ENCODE results near the gene UBR7. TPM values are rescaled to one million over a fixed set of nuclear protein-coding genes. Genes with fewer than 3 reads are reported as not detected.

Gene UBR7
- polyA plus RNA-seq, 1 donor: 19.8 TPM

GRCh38 chr14:93186956-93187355, 20.1 kb upstream of the UBR7 start:
- Histone ChIP-seq H3K4me3 (ENCODE audit: low read length) (no peak overlapping the region), H3K4me1 (ENCODE audit: control insufficient read depth, insufficient read depth, low read length) (peaks cover 11% of the 10 kb centered on the region), H3K36me3 (ENCODE audit: control insufficient read depth, insufficient read depth, low read length) (peaks cover 18% of the 10 kb centered on the region), H3K9me3 (ENCODE audit: control insufficient read depth, low read depth, low read length) (no peaks in the 10 kb centered on the region), H3K27ac (ENCODE audit: low read length) (no peak overlapping the region), H3K27me3 (ENCODE audit: control insufficient read depth, insufficient read depth, low read length) (no peaks in the 10 kb centered on the region)
- no CpG with 5 or more reads among the region's 3 CpGs for WGBS (ENCODE audit: insufficient coverage, low lambda C conversion rate)
- no peak for DNase-seq

GRCh38 chr14:93195316-93195999, 11.6 kb upstream of the UBR7 start:
- Histone ChIP-seq H3K27ac (ENCODE audit: low read length) (peak overlapping the region; percentile 62), H3K4me1 (ENCODE audit: control insufficient read depth, insufficient read depth, low read length) (peaks cover 8% of the 10 kb centered on the region), H3K27me3 (ENCODE audit: control insufficient read depth, insufficient read depth, low read length) (no peaks in the 10 kb centered on the region), H3K9me3 (ENCODE audit: control insufficient read depth, low read depth, low read length) (no peaks in the 10 kb centered on the region), H3K36me3 (ENCODE audit: control insufficient read depth, insufficient read depth, low read length) (no peaks in the 10 kb centered on the region), H3K4me3 (ENCODE audit: low read length) (no peak overlapping the region)
- WGBS (ENCODE audit: insufficient coverage, low lambda C conversion rate): no CpG with 5 or more reads among the region's 1 CpG
- DNase-seq: peak in 1 of 2 donors; percentile 70

GRCh38 chr14:93199031-93199430, 8.0 kb upstream of the UBR7 start:
- no CpG with 5 or more reads among the region's 4 CpGs for WGBS (ENCODE audit: insufficient coverage, low lambda C conversion rate)
- H3K4me3 ChIP-seq (ENCODE audit: low read length): no peak overlapping the region
- DNase-seq: no peak

GRCh38 chr14:93200553-93200952, 6.5 kb upstream of the UBR7 start:
- H3K4me3 ChIP-seq (ENCODE audit: low read length): no peak overlapping the region
- H3K27me3 ChIP-seq (ENCODE audit: control insufficient read depth, insufficient read depth, low read length): no peaks in the 10 kb centered on the region
- no peak overlapping the region for H3K27ac ChIP-seq (ENCODE audit: low read length)
- peaks cover 3% of the 10 kb centered on the region for H3K4me1 ChIP-seq (ENCODE audit: control insufficient read depth, insufficient read depth, low read length)
- no peak for DNase-seq
- H3K36me3 ChIP-seq (ENCODE audit: control insufficient read depth, insufficient read depth, low read length): no peaks in the 10 kb centered on the region
- WGBS (ENCODE audit: insufficient coverage, low lambda C conversion rate): 100% methylated on average over 2 of the region's 5 CpGs
- no peaks in the 10 kb centered on the region for H3K9me3 ChIP-seq (ENCODE audit: control insufficient read depth, low read depth, low read length)

More at GRCh38 chr14:93199031-93199430, 8.0 kb upstream of the UBR7 start:
- no peaks in the 10 kb centered on the region for H3K9me3 ChIP-seq (ENCODE audit: control insufficient read depth, low read depth, low read length)
- H3K27ac ChIP-seq (ENCODE audit: low read length): no peak overlapping the region
- H3K36me3 ChIP-seq (ENCODE audit: control insufficient read depth, insufficient read depth, low read length): no peaks in the 10 kb centered on the region
- no peaks in the 10 kb centered on the region for H3K27me3 ChIP-seq (ENCODE audit: control insufficient read depth, insufficient read depth, low read length)
- H3K4me1 ChIP-seq (ENCODE audit: control insufficient read depth, insufficient read depth, low read length): peaks cover 8% of the 10 kb centered on the region

DNA sequence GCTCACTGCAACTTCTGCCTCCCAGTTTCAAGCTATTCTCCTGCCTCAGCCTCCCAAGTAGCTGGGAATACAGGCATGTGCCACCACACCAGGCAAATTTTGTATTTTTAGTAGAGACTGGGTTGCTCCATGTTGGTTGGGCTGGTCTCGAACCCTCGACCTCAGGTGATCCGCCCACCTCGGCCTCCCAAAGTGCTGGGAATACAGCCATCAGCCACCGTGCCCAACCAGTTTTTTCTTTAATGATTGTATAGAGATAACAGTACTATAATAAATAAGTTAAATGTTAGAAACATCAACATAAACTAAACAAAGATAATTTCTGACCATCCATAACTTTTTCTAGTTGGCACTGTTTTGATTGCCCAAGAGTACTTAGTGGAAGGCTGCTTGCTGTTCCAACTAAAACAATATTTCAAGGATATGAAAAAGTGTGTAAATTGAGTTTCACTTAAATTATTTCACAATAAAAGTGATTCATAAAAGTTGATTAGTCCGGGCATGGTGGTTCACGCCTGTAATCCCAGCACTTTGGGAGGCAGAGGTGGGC, 5.8 kb upstream of the UBR7 start:
- no peaks in the 10 kb centered on the region for H3K4me1 ChIP-seq (ENCODE audit: control insufficient read depth, insufficient read depth, low read length)
- no peak overlapping the region for H3K4me3 ChIP-seq (ENCODE audit: low read length)
- WGBS (ENCODE audit: insufficient coverage, low lambda C conversion rate): no CpG with 5 or more reads among the region's 7 CpGs
- H3K27ac ChIP-seq (ENCODE audit: low read length): no peak overlapping the region
- H3K9me3 ChIP-seq (ENCODE audit: control insufficient read depth, low read depth, low read length): no peaks in the 10 kb centered on the region
- H3K36me3 ChIP-seq (ENCODE audit: control insufficient read depth, insufficient read depth, low read length): no peaks in the 10 kb centered on the region
- no peaks in the 10 kb centered on the region for H3K27me3 ChIP-seq (ENCODE audit: control insufficient read depth, insufficient read depth, low read length)
- DNase-seq: no peak

- H3K4me1 ChIP-seq (ENCODE audit: control insufficient read depth, insufficient read depth, low read length): no peaks in the 10 kb centered on the region
- no peaks in the 10 kb centered on the region for H3K9me3 ChIP-seq (ENCODE audit: control insufficient read depth, low read depth, low read length)
- WGBS (ENCODE audit: insufficient coverage, low lambda C conversion rate): 4% methylated on average over 3 of the region's 23 CpGs
- no peaks in the 10 kb centered on the region for H3K27me3 ChIP-seq (ENCODE audit: control insufficient read depth, insufficient read depth, low read length)
- DNase-seq: peak in 1 of 2 donors; percentile 42
- peak overlapping the region; percentile 77 for H3K4me3 ChIP-seq (ENCODE audit: low read length)
- H3K27ac ChIP-seq (ENCODE audit: low read length): peak overlapping the region; percentile 72
- H3K36me3 ChIP-seq (ENCODE audit: control insufficient read depth, insufficient read depth, low read length): peaks cover 7% of the 10 kb centered on the region
Measured at GRCh38 chr14:93207468-93208308, 632 bp downstream of the UBR7 start.

GRCh38 chr14:93212432-93212831, 5.4 kb downstream of the UBR7 start:
- H3K4me1 ChIP-seq (ENCODE audit: control insufficient read depth, insufficient read depth, low read length): no peaks in the 10 kb centered on the region
- no peaks in the 10 kb centered on the region for H3K27me3 ChIP-seq (ENCODE audit: control insufficient read depth, insufficient read depth, low read length)
- peaks cover 38% of the 10 kb centered on the region for H3K36me3 ChIP-seq (ENCODE audit: control insufficient read depth, insufficient read depth, low read length)
- no peak overlapping the region for H3K4me3 ChIP-seq (ENCODE audit: low read length)
- no peak overlapping the region for H3K27ac ChIP-seq (ENCODE audit: low read length)
- no peak for DNase-seq
- H3K9me3 ChIP-seq (ENCODE audit: control insufficient read depth, low read depth, low read length): no peaks in the 10 kb centered on the region
- WGBS (ENCODE audit: insufficient coverage, low lambda C conversion rate): no CpG with 5 or more reads among the region's 3 CpGs

- Histone ChIP-seq H3K4me3 (ENCODE audit: low read length) (no peak overlapping the region), H3K27ac (ENCODE audit: low read length) (no peak overlapping the region), H3K4me1 (ENCODE audit: control insufficient read depth, insufficient read depth, low read length) (no peaks in the 10 kb centered on the region), H3K9me3 (ENCODE audit: control insufficient read depth, low read depth, low read length) (no peaks in the 10 kb centered on the region), H3K36me3 (ENCODE audit: control insufficient read depth, insufficient read depth, low read length) (peaks cover 42% of the 10 kb centered on the region), H3K27me3 (ENCODE audit: control insufficient read depth, insufficient read depth, low read length) (no peaks in the 10 kb centered on the region)
- WGBS (ENCODE audit: insufficient coverage, low lambda C conversion rate): no CpG with 5 or more reads among the region's 2 CpGs
- no peak for DNase-seq
Measured at GRCh38 chr14:93214598-93214997, 7.5 kb downstream of the UBR7 start.

GRCh38 chr14:93219103-93219726, 12.2 kb downstream of the UBR7 start:
- Histone ChIP-seq H3K4me3 (ENCODE audit: low read length) (no peak overlapping the region), H3K27ac (ENCODE audit: low read length) (no peak overlapping the region), H3K4me1 (ENCODE audit: control insufficient read depth, insufficient read depth, low read length) (no peaks in the 10 kb centered on the region), H3K36me3 (ENCODE audit: control insufficient read depth, insufficient read depth, low read length) (peaks cover 54% of the 10 kb centered on the region), H3K9me3 (ENCODE audit: control insufficient read depth, low read depth, low read length) (no peaks in the 10 kb centered on the region), H3K27me3 (ENCODE audit: control insufficient read depth, insufficient read depth, low read length) (no peaks in the 10 kb centered on the region)
- WGBS (ENCODE audit: insufficient coverage, low lambda C conversion rate): no CpG with 5 or more reads among the region's 3 CpGs
- DNase-seq: peak; percentile 56 to 64

GRCh38 chr14:93220509-93220908, 13.5 kb downstream of the UBR7 start:
- Histone ChIP-seq H3K4me3 (ENCODE audit: low read length) (no peak overlapping the region), H3K36me3 (ENCODE audit: control insufficient read depth, insufficient read depth, low read length) (peaks cover 48% of the 10 kb centered on the region), H3K27ac (ENCODE audit: low read length) (no peak overlapping the region), H3K27me3 (ENCODE audit: control insufficient read depth, insufficient read depth, low read length) (no peaks in the 10 kb centered on the region), H3K4me1 (ENCODE audit: control insufficient read depth, insufficient read depth, low read length) (no peaks in the 10 kb centered on the region), H3K9me3 (ENCODE audit: control insufficient read depth, low read depth, low read length) (no peaks in the 10 kb centered on the region)
- no peak for DNase-seq

Data from large intestine (tissue), 3 donors.